Measurements from ENCODE around the gene PRMT5. TPM values are rescaled to one million over a fixed set of nuclear protein-coding genes. Genes with fewer than 3 reads are reported as not detected.

Gene PRMT5
- total RNA-seq, 1 donor from 2014 or later, result 91.1 TPM

- Histone ChIP-seq H3K27me3 (ENCODE audit: control insufficient read depth, insufficient read depth, low read length) (no peaks in the 10 kb centered on the region), H3K36me3 (ENCODE audit: control insufficient read depth, insufficient read depth, low read length) (no peaks in the 10 kb centered on the region), H3K4me3 (ENCODE audit: low read depth, low read length) (no peak overlapping the region)
- DNase-seq (ENCODE audit: low read depth), result peak; percentile 46
- no peak for FAIRE-seq
- TF ChIP-seq CTCF (IDR thresholded peaks at IDR 0.05; ENCODE audit: insufficient read depth, low read length, severe bottlenecking), result no peak
Observed at GRCh38 chr14:22890416-22890815, 38.8 kb downstream of the PRMT5 start.

- H3K27me3 ChIP-seq (ENCODE audit: control insufficient read depth, insufficient read depth, low read length), result no peaks in the 10 kb centered on the region
- FAIRE-seq (no peak), DNase-seq (ENCODE audit: low read depth) (no peak)
- H3K4me3 ChIP-seq (ENCODE audit: low read depth, low read length), result no peak overlapping the region
- no peak for TF ChIP-seq CTCF (IDR thresholded peaks at IDR 0.05; ENCODE audit: insufficient read depth, low read length, severe bottlenecking)
- no peaks in the 10 kb centered on the region for H3K36me3 ChIP-seq (ENCODE audit: control insufficient read depth, insufficient read depth, low read length)
Observed at GRCh38 chr14:22888662-22889061, 40.5 kb downstream of the PRMT5 start.

DNA sequence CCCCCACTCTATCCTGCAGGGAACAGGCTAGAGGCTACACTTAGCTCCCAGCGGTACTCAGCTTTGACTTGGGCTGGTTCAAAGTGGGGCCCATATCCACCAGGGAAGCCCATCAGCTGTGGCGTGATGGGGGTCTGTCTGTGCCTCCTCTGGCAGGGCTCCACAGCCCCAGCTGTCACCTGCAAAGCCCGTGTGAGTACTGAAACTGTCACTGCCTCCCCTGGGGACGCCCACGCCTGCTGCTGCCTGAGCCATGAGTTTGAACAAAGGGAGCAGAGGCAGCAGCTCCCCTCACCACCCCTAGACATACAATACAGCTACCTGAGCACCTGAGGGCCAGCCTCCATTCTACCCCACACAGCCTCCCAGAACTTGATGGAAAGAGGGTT is 41.2 kb downstream of the PRMT5 start:
- no peaks in the 10 kb centered on the region for H3K27me3 ChIP-seq (ENCODE audit: control insufficient read depth, insufficient read depth, low read length)
- no peaks in the 10 kb centered on the region for H3K36me3 ChIP-seq (ENCODE audit: control insufficient read depth, insufficient read depth, low read length)
- no peak for DNase-seq (ENCODE audit: low read depth)
- peak overlapping the region; percentile 54 for H3K4me3 ChIP-seq (ENCODE audit: low read depth, low read length)
- FAIRE-seq, result no peak
- no peak for TF ChIP-seq CTCF (IDR thresholded peaks at IDR 0.05; ENCODE audit: insufficient read depth, low read length, severe bottlenecking)

- DNase-seq (ENCODE audit: low read depth) (peak; percentile 91), FAIRE-seq (no peak)
- H3K4me3 ChIP-seq (ENCODE audit: low read depth, low read length), result peak overlapping the region; percentile 54
- no peaks in the 10 kb centered on the region for H3K36me3 ChIP-seq (ENCODE audit: control insufficient read depth, insufficient read depth, low read length)
- no peak for TF ChIP-seq CTCF (IDR thresholded peaks at IDR 0.05; ENCODE audit: insufficient read depth, low read length, severe bottlenecking)
- H3K27me3 ChIP-seq (ENCODE audit: control insufficient read depth, insufficient read depth, low read length), result no peaks in the 10 kb centered on the region
Observed at GRCh38 chr14:22887260-22887989, 41.8 kb downstream of the PRMT5 start.

DNA sequence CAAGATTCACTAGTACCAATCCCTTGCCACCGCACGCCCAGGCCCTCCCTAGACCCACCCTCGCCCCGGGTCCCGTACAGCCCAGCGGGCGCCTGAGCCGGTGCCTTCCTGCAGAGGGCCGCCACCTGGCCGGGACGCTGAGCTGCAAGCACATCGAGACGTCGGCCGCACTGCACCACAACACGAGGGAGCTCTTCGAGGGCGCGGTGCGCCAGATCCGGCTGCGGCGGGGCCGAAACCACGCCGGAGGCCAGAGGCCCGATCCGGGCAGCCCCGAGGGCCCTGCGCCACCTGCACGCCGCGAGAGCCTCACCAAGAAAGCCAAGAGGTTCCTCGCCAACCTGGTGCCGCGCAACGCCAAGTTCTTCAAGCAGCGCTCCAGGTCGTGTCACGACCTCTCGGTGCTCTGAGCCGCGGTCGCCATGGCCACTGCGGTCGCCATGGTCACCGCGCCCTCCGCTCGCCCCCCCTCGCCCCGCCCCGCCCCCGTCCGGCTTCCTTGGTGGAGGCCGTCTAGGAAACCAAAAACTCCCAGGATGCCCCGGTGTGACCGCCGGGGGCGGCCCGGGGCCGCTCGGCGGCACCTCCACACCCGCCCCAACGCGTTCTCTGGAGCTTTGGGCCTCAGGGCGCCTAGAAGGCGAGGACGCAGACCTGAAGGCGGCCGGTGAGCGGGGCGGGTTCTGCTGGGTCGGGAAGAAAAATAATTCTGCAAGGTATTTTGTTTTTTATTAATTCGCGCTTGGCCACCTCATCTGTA is 42.5 kb downstream of the PRMT5 start:
- peak; percentile 36 for TF ChIP-seq CTCF (IDR thresholded peaks at IDR 0.05; ENCODE audit: insufficient read depth, low read length, severe bottlenecking)
- FAIRE-seq (no peak), DNase-seq (ENCODE audit: low read depth) (peak; percentile 52)
- peak overlapping the region; percentile 54 for H3K4me3 ChIP-seq (ENCODE audit: low read depth, low read length)
- no peaks in the 10 kb centered on the region for H3K36me3 ChIP-seq (ENCODE audit: control insufficient read depth, insufficient read depth, low read length)
- no peaks in the 10 kb centered on the region for H3K27me3 ChIP-seq (ENCODE audit: control insufficient read depth, insufficient read depth, low read length)
